Measurements from ENCODE around the gene MYO16.

Gene MYO16

GRCh38 chr13:108834193-108834592 lies 204.8 kb downstream of the MYO16 start:
- no peak for TF ChIP-seq POLR2A (IDR thresholded peaks at IDR 0.05; ENCODE audit: low read depth, low read length)
- no peak for TF ChIP-seq POU2F2 (IDR thresholded peaks at IDR 0.05; ENCODE audit: low read depth, low read length)
- TF ChIP-seq PAX5 (IDR thresholded peaks at IDR 0.05; ENCODE audit: insufficient read depth, low read length, severe bottlenecking), result no peak
- no peak for TF ChIP-seq POLR2AphosphoS5 (IDR thresholded peaks at IDR 0.05; ENCODE audit: low read depth, low read length)
- TF ChIP-seq SPI1 (IDR thresholded peaks at IDR 0.05; ENCODE audit: low read depth, low read length), result no peak
- TF ChIP-seq TAF1 (IDR thresholded peaks at IDR 0.05; ENCODE audit: low read depth, low read length), result no peak
- FAIRE-seq, result no peak

GRCh38 chr13:108835083-108835482 lies 205.7 kb downstream of the MYO16 start:
- TF ChIP-seq TAF1 (IDR thresholded peaks at IDR 0.05; ENCODE audit: low read depth, low read length) (no peak), POLR2AphosphoS5 (IDR thresholded peaks at IDR 0.05; ENCODE audit: low read depth, low read length) (no peak), SPI1 (IDR thresholded peaks at IDR 0.05; ENCODE audit: low read depth, low read length) (no peak), POU2F2 (IDR thresholded peaks at IDR 0.05; ENCODE audit: low read depth, low read length) (no peak), POLR2A (IDR thresholded peaks at IDR 0.05; ENCODE audit: low read depth, low read length) (no peak), PAX5 (IDR thresholded peaks at IDR 0.05; ENCODE audit: insufficient read depth, low read length, severe bottlenecking) (no peak)
- FAIRE-seq (no peak), DNase-seq (ENCODE audit: insufficient read length, low spot score) (no peak)

More at GRCh38 chr13:108834193-108834592, 204.8 kb downstream of the MYO16 start:
- DNase-seq (ENCODE audit: insufficient read length, low spot score), result no peak

DNA sequence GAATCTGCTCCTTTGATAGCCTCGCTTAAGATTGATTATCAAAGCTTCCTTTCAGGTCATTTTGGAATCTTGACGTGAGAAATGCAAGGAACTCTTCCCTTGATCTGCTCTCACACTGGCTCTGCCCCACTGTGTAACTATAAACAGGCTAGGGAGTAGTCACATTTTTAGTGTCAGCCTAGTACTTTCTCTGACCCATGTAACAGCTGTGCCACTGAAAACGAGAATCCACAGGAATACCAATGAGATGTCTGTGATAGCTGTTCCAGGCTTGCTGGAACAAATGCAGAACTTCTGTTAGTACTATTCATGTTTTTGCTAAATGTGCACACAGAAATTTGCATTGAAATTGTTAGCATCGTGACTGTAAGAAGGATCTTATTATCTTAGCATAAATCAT lies 221.3 kb downstream of the MYO16 start:
- DNase-seq (ENCODE audit: insufficient read length, low spot score) (no peak), FAIRE-seq (no peak)
- TF ChIP-seq POU2F2 (IDR thresholded peaks at IDR 0.05; ENCODE audit: low read depth, low read length) (no peak), PAX5 (IDR thresholded peaks at IDR 0.05; ENCODE audit: insufficient read depth, low read length, severe bottlenecking) (no peak), POLR2A (IDR thresholded peaks at IDR 0.05; ENCODE audit: low read depth, low read length) (no peak), TAF1 (IDR thresholded peaks at IDR 0.05; ENCODE audit: low read depth, low read length) (no peak), SPI1 (IDR thresholded peaks at IDR 0.05; ENCODE audit: low read depth, low read length) (no peak)

GRCh38 chr13:108851660-108852059 lies 222.2 kb downstream of the MYO16 start:
- TF ChIP-seq POLR2AphosphoS5 (IDR thresholded peaks at IDR 0.05; ENCODE audit: low read depth, low read length) (no peak), PAX5 (IDR thresholded peaks at IDR 0.05; ENCODE audit: insufficient read depth, low read length, severe bottlenecking) (no peak), POU2F2 (IDR thresholded peaks at IDR 0.05; ENCODE audit: low read depth, low read length) (no peak), POLR2A (IDR thresholded peaks at IDR 0.05; ENCODE audit: low read depth, low read length) (no peak), SPI1 (IDR thresholded peaks at IDR 0.05; ENCODE audit: low read depth, low read length) (no peak), TAF1 (IDR thresholded peaks at IDR 0.05; ENCODE audit: low read depth, low read length) (no peak)
- FAIRE-seq, result no peak

GRCh38 chr13:108853031-108853430 lies 223.6 kb downstream of the MYO16 start:
- TF ChIP-seq POLR2AphosphoS5 (IDR thresholded peaks at IDR 0.05; ENCODE audit: low read depth, low read length), result no peak
- no peak for TF ChIP-seq PAX5 (IDR thresholded peaks at IDR 0.05; ENCODE audit: insufficient read depth, low read length, severe bottlenecking)
- TF ChIP-seq POLR2A (IDR thresholded peaks at IDR 0.05; ENCODE audit: low read depth, low read length), result no peak
- no peak for TF ChIP-seq POU2F2 (IDR thresholded peaks at IDR 0.05; ENCODE audit: low read depth, low read length)
- DNase-seq (ENCODE audit: insufficient read length, low spot score) (no peak), FAIRE-seq (no peak)

More at GRCh38 chr13:108851660-108852059, 222.2 kb downstream of the MYO16 start:
- no peak for DNase-seq (ENCODE audit: insufficient read length, low spot score)

GRCh38 chr13:108855737-108856387 lies 226.5 kb downstream of the MYO16 start:
- DNase-seq (ENCODE audit: insufficient read length, low spot score), result no peak
- TF ChIP-seq PAX5 (IDR thresholded peaks at IDR 0.05; ENCODE audit: insufficient read depth, low read length, severe bottlenecking), result no peak
- 0 out of 2 replicates have a peak, but pooled peaks have one; percentile 37 for TF ChIP-seq SPI1 (IDR thresholded peaks at IDR 0.05; ENCODE audit: low read depth, low read length)
- FAIRE-seq, result peak; percentile 63

DNA sequence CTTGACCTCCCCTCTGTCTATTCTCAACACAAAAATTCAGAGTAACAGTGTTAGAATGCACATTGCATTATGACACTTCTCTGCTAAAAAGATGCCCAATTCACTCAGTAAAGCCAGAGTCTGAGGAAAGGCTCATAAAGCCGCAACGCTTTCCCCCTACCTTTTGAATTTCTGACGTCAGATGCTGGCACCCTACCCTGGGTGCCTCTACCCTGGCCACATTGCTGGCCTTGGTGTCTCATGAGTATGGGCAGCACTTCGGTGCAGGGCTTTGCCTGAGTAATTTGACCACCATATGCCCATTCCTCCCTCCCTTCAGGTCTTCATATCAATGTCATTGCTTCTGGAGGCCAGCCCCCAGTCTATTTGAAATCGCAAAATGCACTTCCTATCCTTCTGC lies 229.3 kb downstream of the MYO16 start:
- FAIRE-seq (no peak), DNase-seq (ENCODE audit: insufficient read length, low spot score) (no peak)
- TF ChIP-seq POLR2A (IDR thresholded peaks at IDR 0.05; ENCODE audit: low read depth, low read length) (no peak), TAF1 (IDR thresholded peaks at IDR 0.05; ENCODE audit: low read depth, low read length) (no peak), POLR2AphosphoS5 (IDR thresholded peaks at IDR 0.05; ENCODE audit: low read depth, low read length) (no peak), PAX5 (IDR thresholded peaks at IDR 0.05; ENCODE audit: insufficient read depth, low read length, severe bottlenecking) (no peak), POU2F2 (IDR thresholded peaks at IDR 0.05; ENCODE audit: low read depth, low read length) (no peak), SPI1 (IDR thresholded peaks at IDR 0.05; ENCODE audit: low read depth, low read length) (no peak)

DNA sequence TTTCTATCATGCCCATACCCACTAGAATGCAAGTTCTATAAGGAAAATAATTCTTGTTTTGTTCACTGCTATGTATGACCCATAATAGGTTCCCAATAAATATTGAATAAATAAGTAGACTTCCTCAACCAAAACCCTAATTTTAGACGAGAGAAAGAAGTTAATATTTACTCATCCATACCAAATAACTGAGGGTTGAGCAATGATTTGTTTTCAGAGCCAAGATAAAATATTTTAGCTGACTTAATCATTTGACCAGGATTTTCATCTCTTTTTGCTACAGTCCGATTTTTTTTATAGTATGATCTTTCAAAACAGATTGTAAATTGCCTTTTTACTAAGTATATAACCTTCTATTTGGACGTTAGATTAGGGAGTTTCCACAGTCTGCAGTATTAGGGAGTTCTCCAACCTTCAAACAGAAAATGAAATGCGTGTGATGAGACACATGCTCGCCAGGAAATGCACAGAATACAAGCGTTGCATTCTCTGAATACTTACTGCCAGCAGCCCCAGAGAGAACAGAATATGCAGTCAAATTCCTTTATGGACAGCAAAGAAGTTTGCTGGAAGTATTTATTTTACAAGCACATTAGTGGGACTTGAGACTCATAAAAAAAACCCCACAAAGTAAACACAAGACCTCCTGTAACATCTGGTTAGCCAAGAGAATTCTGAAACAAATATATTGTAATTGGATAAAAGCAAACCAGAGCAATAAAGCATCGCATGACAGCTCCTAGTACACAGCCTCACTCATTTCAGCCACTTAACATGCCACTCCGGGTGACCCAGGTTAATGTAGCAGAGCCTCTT lies 230.0 kb downstream of the MYO16 start:
- TF ChIP-seq SPI1 (IDR thresholded peaks at IDR 0.05; ENCODE audit: low read depth, low read length), result no peak
- TF ChIP-seq TAF1 (IDR thresholded peaks at IDR 0.05; ENCODE audit: low read depth, low read length), result no peak
- TF ChIP-seq POLR2A (IDR thresholded peaks at IDR 0.05; ENCODE audit: low read depth, low read length), result no peak
- FAIRE-seq (no peak), DNase-seq (ENCODE audit: insufficient read length, low spot score) (no peak)

GRCh38 chr13:108860418-108860817 lies 231.0 kb downstream of the MYO16 start:
- TF ChIP-seq PAX5 (IDR thresholded peaks at IDR 0.05; ENCODE audit: insufficient read depth, low read length, severe bottlenecking) (no peak), SPI1 (IDR thresholded peaks at IDR 0.05; ENCODE audit: low read depth, low read length) (no peak), POLR2A (IDR thresholded peaks at IDR 0.05; ENCODE audit: low read depth, low read length) (no peak), POLR2AphosphoS5 (IDR thresholded peaks at IDR 0.05; ENCODE audit: low read depth, low read length) (no peak), POU2F2 (IDR thresholded peaks at IDR 0.05; ENCODE audit: low read depth, low read length) (no peak), TAF1 (IDR thresholded peaks at IDR 0.05; ENCODE audit: low read depth, low read length) (no peak)
- DNase-seq (ENCODE audit: insufficient read length, low spot score) (no peak), FAIRE-seq (no peak)

Data from GM12891 (cell line).